Esophagus squamous epithelium (tissue), 4 donors: ENCODE data around the gene ZFYVE28.

Source experiments
- POLR2A ChIP-seq, 4 donors: fragments of 450-650 bp; IDR thresholded peaks; one replicate each; pipeline ENCODE4 v1.6.1; 2017; ENCODE audit warnings: antibody characterized with exemption in 4 of 4, mild to moderate bottlenecking in 4 of 4, moderate library complexity in 3 of 4
- TF ChIP-seq, protein P1 (sequence below), 6 experiments: fragments of 450-650 bp in 4 of 6; fragments of 200-600 bp in 2 of 6; sonication (generic) in 2 of 6; IDR thresholded peaks; one replicate each; pipeline ENCODE4 v1.5.1; 2016 to 2019; ENCODE audit warnings: antibody characterized with exemption in 6 of 6, mild to moderate bottlenecking in 4 of 6, moderate library complexity in 4 of 6

DNA sequence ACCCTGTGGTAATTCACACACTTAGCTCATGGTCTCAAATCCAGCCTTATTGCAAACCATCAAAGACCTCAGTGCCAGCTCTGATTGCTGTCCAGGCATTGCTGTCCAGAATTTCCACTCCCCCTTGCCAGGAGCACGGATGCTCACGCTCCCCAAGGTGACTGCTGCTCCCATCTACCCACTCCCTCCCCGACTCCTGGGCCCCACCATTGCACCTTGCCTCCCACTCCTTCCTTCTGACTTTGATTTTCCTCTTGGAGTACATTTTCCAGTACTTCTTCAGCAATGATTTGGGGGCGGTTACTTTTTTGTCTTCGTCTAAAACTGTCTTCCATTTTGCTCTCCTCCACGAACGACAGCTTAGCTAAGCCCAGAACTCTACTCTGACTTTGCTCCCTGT is 11.5 kb downstream of the ZFYVE28 start:
- TF ChIP-seq, protein P1, sequence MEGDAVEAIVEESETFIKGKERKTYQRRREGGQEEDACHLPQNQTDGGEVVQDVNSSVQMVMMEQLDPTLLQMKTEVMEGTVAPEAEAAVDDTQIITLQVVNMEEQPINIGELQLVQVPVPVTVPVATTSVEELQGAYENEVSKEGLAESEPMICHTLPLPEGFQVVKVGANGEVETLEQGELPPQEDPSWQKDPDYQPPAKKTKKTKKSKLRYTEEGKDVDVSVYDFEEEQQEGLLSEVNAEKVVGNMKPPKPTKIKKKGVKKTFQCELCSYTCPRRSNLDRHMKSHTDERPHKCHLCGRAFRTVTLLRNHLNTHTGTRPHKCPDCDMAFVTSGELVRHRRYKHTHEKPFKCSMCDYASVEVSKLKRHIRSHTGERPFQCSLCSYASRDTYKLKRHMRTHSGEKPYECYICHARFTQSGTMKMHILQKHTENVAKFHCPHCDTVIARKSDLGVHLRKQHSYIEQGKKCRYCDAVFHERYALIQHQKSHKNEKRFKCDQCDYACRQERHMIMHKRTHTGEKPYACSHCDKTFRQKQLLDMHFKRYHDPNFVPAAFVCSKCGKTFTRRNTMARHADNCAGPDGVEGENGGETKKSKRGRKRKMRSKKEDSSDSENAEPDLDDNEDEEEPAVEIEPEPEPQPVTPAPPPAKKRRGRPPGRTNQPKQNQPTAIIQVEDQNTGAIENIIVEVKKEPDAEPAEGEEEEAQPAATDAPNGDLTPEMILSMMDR (IDR thresholded peaks at IDR 0.05) = no peak
- no peak for TF ChIP-seq POLR2A (IDR thresholded peaks at IDR 0.05)
